Measurements from ENCODE around the gene NR2C2. TPM values are rescaled to one million over a fixed set of nuclear protein-coding genes. Genes with fewer than 3 reads are reported as not detected.
"Not testable (repeated sequence)": the region's sequence is repeated elsewhere in the genome, so short reads cannot be mapped to it uniquely, and the experiment has no call there.

The NR2C2 gene
- total and polyA plus RNA-seq, 2 donors, result 18.7 to 19.0 TPM

- H3K4me1 ChIP-seq (ENCODE audit: control insufficient read depth in 2 of 2, insufficient read depth in 2 of 2, low read length in 2 of 2), result peaks cover 0 to 3% of the 10 kb centered on the region in 2 donors
- no peaks in the 10 kb centered on the region for H3K27me3 ChIP-seq (ENCODE audit: control insufficient read depth in 2 of 2, insufficient read depth in 1 of 2, low read length in 1 of 2)
- WGBS, result 99% methylated on average over 7 of the region's 7 CpGs
- peaks cover 0 to 8% of the 10 kb centered on the region in 2 donors for H3K36me3 ChIP-seq (ENCODE audit: control insufficient read depth in 2 of 2, insufficient read depth in 2 of 2, low read length in 1 of 2)
- no peak overlapping the region for H3K4me3 ChIP-seq (ENCODE audit: low read length in 2 of 2)
- DNase-seq (ENCODE audit: low read depth in 6 of 9, low spot score in 9 of 9), result no peak
- no peaks in the 10 kb centered on the region for H3K9me3 ChIP-seq (ENCODE audit: control insufficient read depth in 2 of 2, insufficient read depth in 1 of 2, low read length in 1 of 2)
- no peak overlapping the region for H3K27ac ChIP-seq (ENCODE audit: low read depth in 1 of 2, low read length in 1 of 2)
Observed at GRCh38 chr3:14991818-14992612, 44.6 kb downstream of the NR2C2 start.

GRCh38 chr3:14997941-14998340 lies 50.6 kb downstream of the NR2C2 start:
- WGBS, result 96% methylated on average over 1 of the region's 1 CpG
- Histone ChIP-seq H3K4me3 (ENCODE audit: low read length in 2 of 2) (no peak overlapping the region), H3K36me3 (ENCODE audit: control insufficient read depth in 2 of 2, insufficient read depth in 2 of 2, low read length in 1 of 2) (peaks cover 0 to 3% of the 10 kb centered on the region in 2 donors), H3K27ac (ENCODE audit: low read depth in 1 of 2, low read length in 1 of 2) (no peak overlapping the region), H3K9me3 (ENCODE audit: control insufficient read depth in 2 of 2, insufficient read depth in 1 of 2, low read length in 1 of 2) (no peaks in the 10 kb centered on the region), H3K27me3 (ENCODE audit: control insufficient read depth in 2 of 2, insufficient read depth in 1 of 2, low read length in 1 of 2) (no peaks in the 10 kb centered on the region), H3K4me1 (ENCODE audit: control insufficient read depth in 2 of 2, insufficient read depth in 2 of 2, low read length in 2 of 2) (no peaks in the 10 kb centered on the region)
- DNase-seq (ENCODE audit: low read depth in 6 of 9, low spot score in 9 of 9), result no peak

GRCh38 chr3:14999182-14999581 lies 51.8 kb downstream of the NR2C2 start:
- not testable (repeated sequence) for H3K4me1 ChIP-seq (ENCODE audit: control insufficient read depth in 2 of 2, insufficient read depth in 2 of 2, low read length in 2 of 2); H3K9me3 ChIP-seq (ENCODE audit: control insufficient read depth in 2 of 2, insufficient read depth in 1 of 2, low read length in 1 of 2); H3K27me3 ChIP-seq (ENCODE audit: control insufficient read depth in 2 of 2, insufficient read depth in 1 of 2, low read length in 1 of 2); H3K4me3 ChIP-seq (ENCODE audit: low read length in 2 of 2); H3K27ac ChIP-seq (ENCODE audit: low read depth in 1 of 2, low read length in 1 of 2)
- peaks cover 4 to 14% of the 10 kb centered on the region in 2 donors for H3K36me3 ChIP-seq (ENCODE audit: control insufficient read depth in 2 of 2, insufficient read depth in 2 of 2, low read length in 1 of 2)
- DNase-seq (ENCODE audit: low read depth in 6 of 9, low spot score in 9 of 9), result peak in 1 of 9 donors; percentile 3
- 67% methylated on average over 6 of the region's 6 CpGs for WGBS

- H3K36me3 ChIP-seq (ENCODE audit: control insufficient read depth in 2 of 2, insufficient read depth in 2 of 2, low read length in 1 of 2), result peaks cover 44 to 47% of the 10 kb centered on the region in 2 donors
- no peak overlapping the region for H3K4me3 ChIP-seq (ENCODE audit: low read length in 2 of 2)
- peaks cover 0 to 1% of the 10 kb centered on the region in 2 donors for H3K9me3 ChIP-seq (ENCODE audit: control insufficient read depth in 2 of 2, insufficient read depth in 1 of 2, low read length in 1 of 2)
- no peaks in the 10 kb centered on the region for H3K27me3 ChIP-seq (ENCODE audit: control insufficient read depth in 2 of 2, insufficient read depth in 1 of 2, low read length in 1 of 2)
- WGBS, result 96% methylated on average over 4 of the region's 4 CpGs
- no peak for DNase-seq (ENCODE audit: low read depth in 6 of 9, low spot score in 9 of 9)
- H3K4me1 ChIP-seq (ENCODE audit: control insufficient read depth in 2 of 2, insufficient read depth in 2 of 2, low read length in 2 of 2), result no peaks in the 10 kb centered on the region
- H3K27ac ChIP-seq (ENCODE audit: low read depth in 1 of 2, low read length in 1 of 2), result no peak overlapping the region
Observed at GRCh38 chr3:15007681-15008141, 60.3 kb downstream of the NR2C2 start.

- H3K27me3 ChIP-seq (ENCODE audit: control insufficient read depth in 2 of 2, insufficient read depth in 1 of 2, low read length in 1 of 2), result no peaks in the 10 kb centered on the region
- WGBS, result 99% methylated on average over 5 of the region's 5 CpGs
- H3K27ac ChIP-seq (ENCODE audit: low read depth in 1 of 2, low read length in 1 of 2), result no peak overlapping the region
- DNase-seq (ENCODE audit: low read depth in 6 of 9, low spot score in 9 of 9), result no peak
- H3K36me3 ChIP-seq (ENCODE audit: control insufficient read depth in 2 of 2, insufficient read depth in 2 of 2, low read length in 1 of 2), result peaks cover 48 to 49% of the 10 kb centered on the region in 2 donors
- peaks cover 0 to 1% of the 10 kb centered on the region in 2 donors for H3K9me3 ChIP-seq (ENCODE audit: control insufficient read depth in 2 of 2, insufficient read depth in 1 of 2, low read length in 1 of 2)
- no peak overlapping the region for H3K4me3 ChIP-seq (ENCODE audit: low read length in 2 of 2)
- no peaks in the 10 kb centered on the region for H3K4me1 ChIP-seq (ENCODE audit: control insufficient read depth in 2 of 2, insufficient read depth in 2 of 2, low read length in 2 of 2)
Observed at GRCh38 chr3:15009167-15009566, 61.8 kb downstream of the NR2C2 start.

GRCh38 chr3:15010664-15011063 lies 63.3 kb downstream of the NR2C2 start:
- H3K36me3 ChIP-seq (ENCODE audit: control insufficient read depth in 2 of 2, insufficient read depth in 2 of 2, low read length in 1 of 2), result peaks cover 56 to 61% of the 10 kb centered on the region in 2 donors

GRCh38 chr3:15011174-15011573 lies 63.8 kb downstream of the NR2C2 start:
- Histone ChIP-seq H3K27ac (ENCODE audit: low read depth in 1 of 2, low read length in 1 of 2) (no peak overlapping the region), H3K4me3 (ENCODE audit: low read length in 2 of 2) (no peak overlapping the region), H3K36me3 (ENCODE audit: control insufficient read depth in 2 of 2, insufficient read depth in 2 of 2, low read length in 1 of 2) (peaks cover 58 to 65% of the 10 kb centered on the region in 2 donors), H3K27me3 (ENCODE audit: control insufficient read depth in 2 of 2, insufficient read depth in 1 of 2, low read length in 1 of 2) (no peaks in the 10 kb centered on the region), H3K4me1 (ENCODE audit: control insufficient read depth in 2 of 2, insufficient read depth in 2 of 2, low read length in 2 of 2) (no peaks in the 10 kb centered on the region), H3K9me3 (ENCODE audit: control insufficient read depth in 2 of 2, insufficient read depth in 1 of 2, low read length in 1 of 2) (peaks cover 0 to 1% of the 10 kb centered on the region in 2 donors)
- WGBS, result over 99% methylated on average over 5 of the region's 5 CpGs
- DNase-seq (ENCODE audit: low read depth in 6 of 9, low spot score in 9 of 9), result no peak

More at GRCh38 chr3:15010664-15011063, 63.3 kb downstream of the NR2C2 start:
- Histone ChIP-seq H3K27me3 (ENCODE audit: control insufficient read depth in 2 of 2, insufficient read depth in 1 of 2, low read length in 1 of 2) (no peaks in the 10 kb centered on the region), H3K27ac (ENCODE audit: low read depth in 1 of 2, low read length in 1 of 2) (no peak overlapping the region), H3K4me1 (ENCODE audit: control insufficient read depth in 2 of 2, insufficient read depth in 2 of 2, low read length in 2 of 2) (no peaks in the 10 kb centered on the region), H3K9me3 (ENCODE audit: control insufficient read depth in 2 of 2, insufficient read depth in 1 of 2, low read length in 1 of 2) (peaks cover 0 to 1% of the 10 kb centered on the region in 2 donors), H3K4me3 (ENCODE audit: low read length in 2 of 2) (no peak overlapping the region)
- DNase-seq (ENCODE audit: low read depth in 6 of 9, low spot score in 9 of 9), result no peak
- 98% methylated on average over 1 of the region's 1 CpG for WGBS

- no peaks in the 10 kb centered on the region for H3K9me3 ChIP-seq (ENCODE audit: control insufficient read depth in 2 of 2, insufficient read depth in 1 of 2, low read length in 1 of 2)
- no peak for DNase-seq (ENCODE audit: low read depth in 6 of 9, low spot score in 9 of 9)
- no peak overlapping the region for H3K27ac ChIP-seq (ENCODE audit: low read depth in 1 of 2, low read length in 1 of 2)
- no peaks in the 10 kb centered on the region for H3K27me3 ChIP-seq (ENCODE audit: control insufficient read depth in 2 of 2, insufficient read depth in 1 of 2, low read length in 1 of 2)
- H3K36me3 ChIP-seq (ENCODE audit: control insufficient read depth in 2 of 2, insufficient read depth in 2 of 2, low read length in 1 of 2), result peaks cover 52 to 71% of the 10 kb centered on the region in 2 donors
- H3K4me1 ChIP-seq (ENCODE audit: control insufficient read depth in 2 of 2, insufficient read depth in 2 of 2, low read length in 2 of 2), result no peaks in the 10 kb centered on the region
- WGBS, result 97% methylated on average over 3 of the region's 3 CpGs
- no peak overlapping the region for H3K4me3 ChIP-seq (ENCODE audit: low read length in 2 of 2)
Observed at GRCh38 chr3:15014606-15015328, 67.4 kb downstream of the NR2C2 start.

GRCh38 chr3:15015456-15015855 lies 68.1 kb downstream of the NR2C2 start:
- WGBS, result 96% methylated on average over 4 of the region's 4 CpGs

More at GRCh38 chr3:15015456-15015855, 68.1 kb downstream of the NR2C2 start:
- Histone ChIP-seq H3K36me3 (ENCODE audit: control insufficient read depth in 2 of 2, insufficient read depth in 2 of 2, low read length in 1 of 2) (peaks cover 55 to 76% of the 10 kb centered on the region in 2 donors), H3K4me3 (ENCODE audit: low read length in 2 of 2) (no peak overlapping the region), H3K27ac (ENCODE audit: low read depth in 1 of 2, low read length in 1 of 2) (no peak overlapping the region), H3K9me3 (ENCODE audit: control insufficient read depth in 2 of 2, insufficient read depth in 1 of 2, low read length in 1 of 2) (no peaks in the 10 kb centered on the region), H3K4me1 (ENCODE audit: control insufficient read depth in 2 of 2, insufficient read depth in 2 of 2, low read length in 2 of 2) (no peaks in the 10 kb centered on the region), H3K27me3 (ENCODE audit: control insufficient read depth in 2 of 2, insufficient read depth in 1 of 2, low read length in 1 of 2) (no peaks in the 10 kb centered on the region)
- no peak for DNase-seq (ENCODE audit: low read depth in 6 of 9, low spot score in 9 of 9)
